Stimulated activated naive CD8-positive, alpha-beta T cell treated with anti-CD3 and anti-CD28 coated beads, Interleukin-15, Interleukin-2, amounts not matched to agents 100 U/mL and 50 U/mL, for 24 hours (primary cell): ENCODE results near the gene TRAK1.
A peak's percentile ranks its signal among the peaks of the same experiment; 100 is the strongest.

Source experiments
- ATAC-seq: fragments of 150-1000 bp; cut with Tn5 transposase; one replicate; pipeline ENCODE4 v1.10.0; 2021
- DNase-seq: peaks from one replicate; pipeline ENCODE4 v3.0.0; 2021

The TRAK1 gene

GRCh38 chr3:42068303-42069088, 22.7 kb upstream of the TRAK1 start:
- no peak for ATAC-seq
- no peak for DNase-seq

GRCh38 chr3:42070089-42070488, 21.1 kb upstream of the TRAK1 start:
- DNase-seq (no peak), ATAC-seq (no peak)

GRCh38 chr3:42070524-42070923, 20.6 kb upstream of the TRAK1 start:
- DNase-seq (no peak), ATAC-seq (no peak)

GRCh38 chr3:42071904-42072812, 19.0 kb upstream of the TRAK1 start:
- ATAC-seq = peak; percentile 29

GRCh38 chr3:42072831-42073301, 18.3 kb upstream of the TRAK1 start:
- ATAC-seq = no peak
- no peak for DNase-seq

More at GRCh38 chr3:42071904-42072812, 19.0 kb upstream of the TRAK1 start:
- no peak for DNase-seq

- DNase-seq (no peak), ATAC-seq (no peak)
These were observed 13.4 kb upstream of the TRAK1 start for GRCh38 chr3:42077785-42078184.

- ATAC-seq = no peak
- no peak for DNase-seq
These were observed 12.5 kb upstream of the TRAK1 start for GRCh38 chr3:42078677-42079076.

- ATAC-seq (no peak), DNase-seq (no peak)
These were observed 11.3 kb upstream of the TRAK1 start for GRCh38 chr3:42079701-42080452.

- DNase-seq (peak; percentile 46), ATAC-seq (peak; percentile 95)
These were observed 10.7 kb upstream of the TRAK1 start for GRCh38 chr3:42080453-42080872.

- no peak for ATAC-seq
- DNase-seq = no peak
These were observed 9.2 kb upstream of the TRAK1 start for GRCh38 chr3:42081838-42082473.

- ATAC-seq (no peak), DNase-seq (no peak)
These were observed 6.6 kb upstream of the TRAK1 start for GRCh38 chr3:42084586-42084985.

GRCh38 chr3:42085641-42086376, 5.3 kb upstream of the TRAK1 start:
- DNase-seq = no peak
- no peak for ATAC-seq

- no peak for ATAC-seq
- DNase-seq = no peak
These were observed 2.2 kb upstream of the TRAK1 start for GRCh38 chr3:42088803-42089530.

- DNase-seq (peak; percentile 22), ATAC-seq (peak; percentile 45)
These were observed 849 bp downstream of the TRAK1 start for GRCh38 chr3:42092006-42092405.

GRCh38 chr3:42094128-42094527, 3.0 kb downstream of the TRAK1 start:
- DNase-seq = no peak
- peak; percentile 39 for ATAC-seq

GRCh38 chr3:42094691-42095391, 3.7 kb downstream of the TRAK1 start:
- no peak for DNase-seq
- ATAC-seq = no peak

- DNase-seq (no peak), ATAC-seq (no peak)
These were observed 4.4 kb downstream of the TRAK1 start for GRCh38 chr3:42095540-42095939.

- DNase-seq (peak; percentile 49), ATAC-seq (peak; percentile 81)
These were observed 5.8 kb downstream of the TRAK1 start for GRCh38 chr3:42096796-42097565.

GRCh38 chr3:42097566-42097946, 6.4 kb downstream of the TRAK1 start:
- no peak for ATAC-seq
- DNase-seq = no peak
